ENCODE data around the gene ADAT3. TPM values are rescaled to one million over a fixed set of nuclear protein-coding genes. Genes with fewer than 3 reads are reported as not detected.
A peak's percentile ranks its signal among the peaks of the same experiment; 100 is the strongest.

ADAT3 gene
- total and polyA plus RNA-seq, 2 donors (not counting 1 experiment from before 2014, with no cell fraction given): 0.42 to 1.7 TPM

- no peak for TF ChIP-seq EZH2 (IDR thresholded peaks at IDR 0.05; ENCODE audit: low read length, missing control alignments)
- no peak for TF ChIP-seq CTCF (conservative IDR thresholded peaks at IDR 0.05 in 1 of 2, IDR thresholded peaks at IDR 0.05 in 1 of 2; ENCODE audit: low read depth in 1 of 2, low read length in 2 of 2)
- Histone ChIP-seq H3K4me1 (ENCODE audit: control insufficient read depth, extremely low read depth, insufficient read depth, low read length) (peaks cover 8% of the 10 kb centered on the region), H2AFZ (ENCODE audit: low read length) (peak overlapping the region; percentile 47), H3K9ac (ENCODE audit: insufficient read depth, low read length) (peak overlapping the region; percentile 93), H4K20me1 (ENCODE audit: control insufficient read depth, extremely low read depth, insufficient read depth, low read length) (no peaks in the 10 kb centered on the region), H3K79me2 (ENCODE audit: control insufficient read depth, insufficient read depth, low read length) (peaks cover 35% of the 10 kb centered on the region), H3K27me3 (ENCODE audit: control insufficient read depth, insufficient read depth, low read length) (no peaks in the 10 kb centered on the region), H3K27ac (ENCODE audit: insufficient read depth, low read length) (peak overlapping the region; percentile 83), H3K36me3 (ENCODE audit: control insufficient read depth, insufficient read depth, low read length) (peaks cover 2% of the 10 kb centered on the region), H3K4me3 (replicated peaks in 1 of 4; ENCODE audit: control extremely low read depth in 1 of 4, insufficient read depth in 1 of 4, low read depth in 3 of 4, low read length in 4 of 4) (peak overlapping the region; percentile 59 to 73 (median 70)), H3K9me3 (ENCODE audit: control insufficient read depth, insufficient read depth, low read depth, low read length) (no peaks in the 10 kb centered on the region), H3K4me2 (ENCODE audit: extremely low read depth, insufficient read depth, low read length) (peak overlapping the region; percentile 99)
- DNase-seq (ENCODE audit: low read depth in 2 of 2): no peak
Observed at GRCh38 chr19:1905863-1906375, 720 bp downstream of the ADAT3 start.

GRCh38 chr19:1906985-1907562 lies 1.9 kb downstream of the ADAT3 start:
- no peak overlapping the region for H3K9ac ChIP-seq (ENCODE audit: insufficient read depth, low read length)
- H3K79me2 ChIP-seq (ENCODE audit: control insufficient read depth, insufficient read depth, low read length): peaks cover 44% of the 10 kb centered on the region
- DNase-seq (ENCODE audit: low read depth in 2 of 2): no peak
- peaks cover 2% of the 10 kb centered on the region for H3K36me3 ChIP-seq (ENCODE audit: control insufficient read depth, insufficient read depth, low read length)
- peaks cover 8% of the 10 kb centered on the region for H3K4me1 ChIP-seq (ENCODE audit: control insufficient read depth, extremely low read depth, insufficient read depth, low read length)
- no peak overlapping the region for H3K4me2 ChIP-seq (ENCODE audit: extremely low read depth, insufficient read depth, low read length)
- H3K9me3 ChIP-seq (ENCODE audit: control insufficient read depth, insufficient read depth, low read depth, low read length): no peaks in the 10 kb centered on the region
- H3K27ac ChIP-seq (ENCODE audit: insufficient read depth, low read length): no peak overlapping the region
- TF ChIP-seq CTCF (conservative IDR thresholded peaks at IDR 0.05 in 1 of 2, IDR thresholded peaks at IDR 0.05 in 1 of 2; ENCODE audit: low read depth in 1 of 2, low read length in 2 of 2) (no peak), EZH2 (IDR thresholded peaks at IDR 0.05; ENCODE audit: low read length, missing control alignments) (no peak)
- H3K4me3 ChIP-seq (replicated peaks in 1 of 4; ENCODE audit: control extremely low read depth in 1 of 4, insufficient read depth in 1 of 4, low read depth in 3 of 4, low read length in 4 of 4): no peak overlapping the region
- H3K27me3 ChIP-seq (ENCODE audit: control insufficient read depth, insufficient read depth, low read length): no peaks in the 10 kb centered on the region
- H4K20me1 ChIP-seq (ENCODE audit: control insufficient read depth, extremely low read depth, insufficient read depth, low read length): no peaks in the 10 kb centered on the region
- no peak overlapping the region for H2AFZ ChIP-seq (ENCODE audit: low read length)

GRCh38 chr19:1907563-1908363 lies 2.6 kb downstream of the ADAT3 start:
- H3K4me1 ChIP-seq (ENCODE audit: control insufficient read depth, extremely low read depth, insufficient read depth, low read length): peaks cover 8% of the 10 kb centered on the region
- no peaks in the 10 kb centered on the region for H4K20me1 ChIP-seq (ENCODE audit: control insufficient read depth, extremely low read depth, insufficient read depth, low read length)
- no peak overlapping the region for H3K9ac ChIP-seq (ENCODE audit: insufficient read depth, low read length)
- DNase-seq (ENCODE audit: low read depth in 2 of 2): no peak
- H3K4me3 ChIP-seq (replicated peaks in 1 of 4; ENCODE audit: control extremely low read depth in 1 of 4, insufficient read depth in 1 of 4, low read depth in 3 of 4, low read length in 4 of 4): no peak overlapping the region
- TF ChIP-seq CTCF (conservative IDR thresholded peaks at IDR 0.05 in 1 of 2, IDR thresholded peaks at IDR 0.05 in 1 of 2; ENCODE audit: low read depth in 1 of 2, low read length in 2 of 2): no peak
- TF ChIP-seq EZH2 (IDR thresholded peaks at IDR 0.05; ENCODE audit: low read length, missing control alignments): no peak
- H3K27ac ChIP-seq (ENCODE audit: insufficient read depth, low read length): no peak overlapping the region
- no peak overlapping the region for H2AFZ ChIP-seq (ENCODE audit: low read length)
- no peaks in the 10 kb centered on the region for H3K9me3 ChIP-seq (ENCODE audit: control insufficient read depth, insufficient read depth, low read depth, low read length)
- no peak overlapping the region for H3K4me2 ChIP-seq (ENCODE audit: extremely low read depth, insufficient read depth, low read length)
- H3K36me3 ChIP-seq (ENCODE audit: control insufficient read depth, insufficient read depth, low read length): peaks cover 5% of the 10 kb centered on the region
- peaks cover 48% of the 10 kb centered on the region for H3K79me2 ChIP-seq (ENCODE audit: control insufficient read depth, insufficient read depth, low read length)
- no peaks in the 10 kb centered on the region for H3K27me3 ChIP-seq (ENCODE audit: control insufficient read depth, insufficient read depth, low read length)
